Endodermal cell (in vitro differentiated cells): ENCODE results near the gene CEACAM1. TPM values are rescaled to one million over a fixed set of nuclear protein-coding genes. Genes with fewer than 3 reads are reported as not detected.

ENCODE experiments used
- DNase-seq: peaks from one replicate; pipeline ENCODE4 v3.0.0-alpha.2; 2017
- H3K27ac ChIP-seq: 2 replicates; pipeline ENCODE4 v1.5.1; 2013; ENCODE audit warnings: mild to moderate bottlenecking, low read depth, low read length, moderate library complexity
- H3K27me3 ChIP-seq: 2 replicates; pipeline ENCODE4 v1.6.1; 2013; ENCODE audit warnings: mild to moderate bottlenecking, low read length, moderate library complexity; ENCODE audit not compliant: insufficient read depth, control insufficient read depth, poor library complexity, severe bottlenecking
- H3K36me3 ChIP-seq: 2 replicates; pipeline ENCODE4 v1.7.0; 2013; ENCODE audit warnings: mild to moderate bottlenecking, low read length, moderate library complexity; ENCODE audit not compliant: control insufficient read depth, insufficient read depth
- H3K4me1 ChIP-seq: one replicate; pipeline ENCODE4 v1.7.0; 2013; ENCODE audit warnings: low read length; ENCODE audit not compliant: control insufficient read depth, insufficient read depth
- H3K4me3 ChIP-seq: 2 replicates; pipeline ENCODE4 v1.5.1; 2013; ENCODE audit warnings: mild to moderate bottlenecking, low read length, moderate library complexity
- H3K9ac ChIP-seq: 2 replicates; pipeline ENCODE4 v1.6.1; 2013; ENCODE audit warnings: mild to moderate bottlenecking, low read length, moderate library complexity; ENCODE audit not compliant: poor library complexity, severe bottlenecking; ENCODE audit errors: extremely low read depth
- H3K9me3 ChIP-seq: 2 replicates; pipeline ENCODE4 v1.6.1; 2013; ENCODE audit warnings: mild to moderate bottlenecking, low read length, moderate library complexity; ENCODE audit not compliant: control insufficient read depth
- H3K27ac Mint-ChIP-seq: 2 replicates; pipeline ENCODE4 v1.8.0; 2020; ENCODE audit warnings: mixed read lengths
- H3K27me3 Mint-ChIP-seq: 2 replicates; pipeline ENCODE4 v1.8.0; 2021; ENCODE audit warnings: mild to moderate bottlenecking, mixed read lengths; ENCODE audit not compliant: insufficient read depth
- H3K36me3 Mint-ChIP-seq: 2 replicates; pipeline ENCODE4 v1.8.0; 2020; ENCODE audit warnings: low read depth, mixed read lengths
- H3K4me1 Mint-ChIP-seq: 2 replicates; pipeline ENCODE4 v1.8.0; 2020; ENCODE audit warnings: mixed read lengths
- H3K4me3 Mint-ChIP-seq: 2 replicates; pipeline ENCODE4 v1.8.0; 2020; ENCODE audit warnings: mild to moderate bottlenecking, moderate library complexity, mixed read lengths
- H3K9me3 Mint-ChIP-seq: 2 replicates; pipeline ENCODE4 v1.8.0; 2020; ENCODE audit warnings: mild to moderate bottlenecking, mixed read lengths
- WGBS, 2 experiments: methylation state at CpG; one replicate each; pipeline versions ENCODE4 v1.1.5 to v1.1.7; 2013; ENCODE audit warnings: missing lambda C conversion rate in 2 of 2, mixed read lengths in 1 of 2; ENCODE audit not compliant: insufficient coverage in 1 of 2, insufficient read length in 1 of 2; 5-methylcytosine and 5-hydroxymethylcytosine counted together
- total RNA-seq, 2 donors: library from RNA; stranded (reverse); fragmentation: NEBNext Ultra II Directional in 1 of 2; extraction: Animal tissue kit (Norgen Biotek cat#: 25700) in 1 of 2; gene quantifications; 2 replicates in 1 of 2; 3 replicates in 1 of 2; pipeline ENCODE4 v1.2.1, GENCODE V29; 2021
- TF ChIP-seq, protein P1 (sequence below): fragments of 200-600 bp; sonication (generic); conservative IDR thresholded peaks from 2 replicates; pipeline ENCODE4 v1.5.0; 2021; ENCODE audit warnings: antibody characterized with exemption, mild to moderate bottlenecking

Gene CEACAM1
- total RNA-seq, 2 donors from 2014 or later: 1.0 to 1.5 TPM

DNA sequence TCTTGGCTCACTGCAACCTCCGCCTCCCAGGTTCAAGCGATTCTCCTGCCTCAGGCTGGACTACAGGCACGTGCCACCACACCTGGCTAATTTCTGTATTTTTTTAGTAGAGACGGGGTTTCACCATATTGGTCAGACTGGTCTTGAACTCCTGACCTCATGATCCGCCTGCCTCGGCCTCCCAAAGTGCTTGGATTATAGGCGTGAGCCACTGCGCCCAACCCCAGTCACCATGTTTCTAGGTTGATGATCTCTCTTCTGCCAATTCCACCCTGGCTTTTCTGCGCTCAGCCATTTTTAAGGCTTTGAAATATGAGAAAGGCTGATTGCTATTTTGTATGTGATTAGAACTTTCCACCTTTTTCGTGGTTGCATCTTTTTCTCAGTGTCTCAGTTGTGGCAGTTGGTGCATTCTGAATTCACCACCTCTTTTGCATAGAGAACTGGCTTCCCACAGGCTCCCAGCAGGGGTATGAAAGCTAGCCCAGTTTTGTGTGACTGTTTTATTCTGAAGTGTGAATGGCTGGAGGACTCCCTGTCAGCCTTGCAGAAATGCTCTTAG is 15.5 kb downstream of the CEACAM1 start:
- H3K4me3 ChIP-seq: no peak overlapping the region
- DNase-seq: peak; percentile 90
- Mint-ChIP-seq H3K9me3 (peaks cover 3% of the 10 kb centered on the region), H3K4me1 (peaks cover 36% of the 10 kb centered on the region), H3K4me3 (no peak overlapping the region), H3K27me3 (no peaks in the 10 kb centered on the region), H3K36me3 (peaks cover 2% of the 10 kb centered on the region), H3K27ac (no peak overlapping the region)
- H3K27me3 ChIP-seq: no peaks in the 10 kb centered on the region
- no peak overlapping the region for H3K9ac ChIP-seq
- no peaks in the 10 kb centered on the region for H3K36me3 ChIP-seq
- peaks cover 4% of the 10 kb centered on the region for H3K9me3 ChIP-seq
- H3K4me1 ChIP-seq: no peaks in the 10 kb centered on the region
- TF ChIP-seq, protein P1, sequence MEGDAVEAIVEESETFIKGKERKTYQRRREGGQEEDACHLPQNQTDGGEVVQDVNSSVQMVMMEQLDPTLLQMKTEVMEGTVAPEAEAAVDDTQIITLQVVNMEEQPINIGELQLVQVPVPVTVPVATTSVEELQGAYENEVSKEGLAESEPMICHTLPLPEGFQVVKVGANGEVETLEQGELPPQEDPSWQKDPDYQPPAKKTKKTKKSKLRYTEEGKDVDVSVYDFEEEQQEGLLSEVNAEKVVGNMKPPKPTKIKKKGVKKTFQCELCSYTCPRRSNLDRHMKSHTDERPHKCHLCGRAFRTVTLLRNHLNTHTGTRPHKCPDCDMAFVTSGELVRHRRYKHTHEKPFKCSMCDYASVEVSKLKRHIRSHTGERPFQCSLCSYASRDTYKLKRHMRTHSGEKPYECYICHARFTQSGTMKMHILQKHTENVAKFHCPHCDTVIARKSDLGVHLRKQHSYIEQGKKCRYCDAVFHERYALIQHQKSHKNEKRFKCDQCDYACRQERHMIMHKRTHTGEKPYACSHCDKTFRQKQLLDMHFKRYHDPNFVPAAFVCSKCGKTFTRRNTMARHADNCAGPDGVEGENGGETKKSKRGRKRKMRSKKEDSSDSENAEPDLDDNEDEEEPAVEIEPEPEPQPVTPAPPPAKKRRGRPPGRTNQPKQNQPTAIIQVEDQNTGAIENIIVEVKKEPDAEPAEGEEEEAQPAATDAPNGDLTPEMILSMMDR: no peak
- H3K27ac ChIP-seq: no peak overlapping the region
- 76 to 85% methylated on average over 8 to 10 of the region's 10 CpGs for WGBS, 2 experiments

GRCh38 chr19:42512130-42512636 is 16.1 kb downstream of the CEACAM1 start:
- 97% methylated on average over 5 of the region's 5 CpGs; no CpG with 5 or more reads in 1 of the 2 experiments for WGBS, 2 experiments

DNA sequence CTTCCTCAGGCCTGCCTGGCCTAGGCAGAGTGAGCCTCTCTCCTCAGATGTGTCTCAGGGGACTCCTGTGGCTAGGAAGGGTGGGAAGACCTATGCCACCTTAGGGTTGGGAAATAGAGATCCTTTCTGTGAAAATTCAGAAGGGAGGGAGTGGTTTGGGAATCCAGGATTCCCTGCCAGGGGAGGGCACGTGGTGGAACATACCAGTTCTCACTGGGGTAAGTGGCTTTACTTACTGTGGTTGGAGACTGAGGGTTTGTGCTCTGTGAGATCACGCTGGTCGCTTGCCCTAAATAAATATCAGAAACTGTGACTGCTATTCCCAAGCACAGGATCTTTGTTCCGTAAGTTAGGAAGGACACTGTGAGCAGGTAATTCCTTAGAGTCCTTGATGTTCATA is 16.9 kb downstream of the CEACAM1 start:
- H3K27me3 ChIP-seq: no peaks in the 10 kb centered on the region
- H3K27ac Mint-ChIP-seq: no peak overlapping the region
- peaks cover 47% of the 10 kb centered on the region for H3K4me1 Mint-ChIP-seq
- H3K27me3 Mint-ChIP-seq: no peaks in the 10 kb centered on the region
- 88 to 99% methylated on average over 4 of the region's 4 CpGs for WGBS, 2 experiments
- H3K9ac ChIP-seq: no peak overlapping the region
- H3K4me1 ChIP-seq: no peaks in the 10 kb centered on the region
- TF ChIP-seq, protein P1: no peak
- no peak overlapping the region for H3K4me3 Mint-ChIP-seq
- H3K36me3 ChIP-seq: no peaks in the 10 kb centered on the region
- no peaks in the 10 kb centered on the region for H3K9me3 ChIP-seq
- H3K4me3 ChIP-seq: no peak overlapping the region
- no peak overlapping the region for H3K27ac ChIP-seq
- no peaks in the 10 kb centered on the region for H3K9me3 Mint-ChIP-seq
- H3K36me3 Mint-ChIP-seq: peaks cover 2% of the 10 kb centered on the region
- DNase-seq: no peak

More at GRCh38 chr19:42512130-42512636, 16.1 kb downstream of the CEACAM1 start:
- H3K4me3 ChIP-seq: no peak overlapping the region
- H3K27ac Mint-ChIP-seq: no peak overlapping the region
- no peak overlapping the region for H3K27ac ChIP-seq
- no peaks in the 10 kb centered on the region for H3K4me1 ChIP-seq
- no peak overlapping the region for H3K4me3 Mint-ChIP-seq
- peaks cover 4% of the 10 kb centered on the region for H3K9me3 ChIP-seq
- H3K9me3 Mint-ChIP-seq: peaks cover 3% of the 10 kb centered on the region
- no peaks in the 10 kb centered on the region for H3K27me3 ChIP-seq
- peaks cover 43% of the 10 kb centered on the region for H3K4me1 Mint-ChIP-seq
- no peaks in the 10 kb centered on the region for H3K36me3 ChIP-seq
- no peak for DNase-seq
- H3K27me3 Mint-ChIP-seq: no peaks in the 10 kb centered on the region
- H3K9ac ChIP-seq: no peak overlapping the region
- peaks cover 2% of the 10 kb centered on the region for H3K36me3 Mint-ChIP-seq
- TF ChIP-seq, protein P1: no peak
